ENCODE measurements around the gene RDH13.
"Not testable (repeated sequence)": the region's sequence is repeated elsewhere in the genome, so short reads cannot be mapped to it uniquely, and the experiment has no call there.

RDH13 gene

GRCh38 chr19:55044286-55044685, 18.7 kb downstream of the RDH13 start:
- no peak for DNase-seq

- no peak for DNase-seq
Observed at GRCh38 chr19:55042688-55043087, 20.3 kb downstream of the RDH13 start.

GRCh38 chr19:55042344-55042678, 20.6 kb downstream of the RDH13 start:
- no peak for DNase-seq

- no peak for DNase-seq
Observed at GRCh38 chr19:55041627-55042343, 21.2 kb downstream of the RDH13 start.

- DNase-seq = no peak
Observed at GRCh38 chr19:55041244-55041626, 21.7 kb downstream of the RDH13 start.

GRCh38 chr19:55040654-55041053, 22.3 kb downstream of the RDH13 start:
- not testable (repeated sequence) for DNase-seq

- not testable (repeated sequence) for DNase-seq
Observed at GRCh38 chr19:55037603-55038002, 25.3 kb downstream of the RDH13 start.

GRCh38 chr19:55036058-55036457, 26.9 kb downstream of the RDH13 start:
- no peak for DNase-seq

- DNase-seq = no peak
Observed at GRCh38 chr19:55034751-55035150, 28.2 kb downstream of the RDH13 start.

- not testable (repeated sequence) for DNase-seq
Observed at GRCh38 chr19:55032976-55033643, 29.8 kb downstream of the RDH13 start.

- no peak for DNase-seq
Observed at GRCh38 chr19:55032170-55032800, 30.7 kb downstream of the RDH13 start.

- no peak for DNase-seq
Observed at GRCh38 chr19:55031178-55031577, 31.8 kb downstream of the RDH13 start.

GRCh38 chr19:55028757-55029156, 34.2 kb downstream of the RDH13 start:
- DNase-seq = no peak

- peak; percentile 69 for DNase-seq
Observed at GRCh38 chr19:55027472-55028337, 35.2 kb downstream of the RDH13 start.

- peak; percentile 70 for DNase-seq
Observed at GRCh38 chr19:55027140-55027471, 35.8 kb downstream of the RDH13 start.

GRCh38 chr19:55024111-55024510, 38.8 kb downstream of the RDH13 start:
- DNase-seq = no peak

GRCh38 chr19:55020351-55020750, 42.6 kb downstream of the RDH13 start:
- not testable (repeated sequence) for DNase-seq

- DNase-seq = no peak
Observed at GRCh38 chr19:55018633-55019032, 44.3 kb downstream of the RDH13 start.

- no peak for DNase-seq
Observed at GRCh38 chr19:55018216-55018615, 44.7 kb downstream of the RDH13 start.

- DNase-seq = no peak
Observed at GRCh38 chr19:55016017-55016416, 46.9 kb downstream of the RDH13 start.

GRCh38 chr19:55015126-55015525, 47.8 kb downstream of the RDH13 start:
- DNase-seq = peak; percentile 30

GRCh38 chr19:55014714-55015113, 48.2 kb downstream of the RDH13 start:
- peak; percentile 37 for DNase-seq

GRCh38 chr19:55013596-55013995, 49.4 kb downstream of the RDH13 start:
- no peak for DNase-seq

Data from NCI-H2227 treated with DMSO at 0.1 percent for 48 hours (cell line).